GM15510 (cell line): ENCODE measurements around the gene DTWD2.

ENCODE experiments used
- POLR2A ChIP-seq: IDR thresholded peaks from 3 replicates; pipeline ENCODE4 v1.6.1; 2011; ENCODE audit warnings: borderline replicate concordance; ENCODE audit not compliant: insufficient read length; ENCODE audit errors: extremely low read depth

The DTWD2 gene

GRCh38 chr5:118967059-118967508, 21.3 kb downstream of the DTWD2 start:
- no peak for TF ChIP-seq POLR2A

- TF ChIP-seq POLR2A: no peak
Measured at GRCh38 chr5:118965890-118966289, 22.5 kb downstream of the DTWD2 start.

- TF ChIP-seq POLR2A: no peak
Measured at GRCh38 chr5:118963169-118963568, 25.2 kb downstream of the DTWD2 start.

GRCh38 chr5:118960557-118960956, 27.8 kb downstream of the DTWD2 start:
- no peak for TF ChIP-seq POLR2A

- no peak for TF ChIP-seq POLR2A
Measured at GRCh38 chr5:118956727-118957126, 31.6 kb downstream of the DTWD2 start.

- no peak for TF ChIP-seq POLR2A
Measured at GRCh38 chr5:118953652-118954005, 34.7 kb downstream of the DTWD2 start.

DNA sequence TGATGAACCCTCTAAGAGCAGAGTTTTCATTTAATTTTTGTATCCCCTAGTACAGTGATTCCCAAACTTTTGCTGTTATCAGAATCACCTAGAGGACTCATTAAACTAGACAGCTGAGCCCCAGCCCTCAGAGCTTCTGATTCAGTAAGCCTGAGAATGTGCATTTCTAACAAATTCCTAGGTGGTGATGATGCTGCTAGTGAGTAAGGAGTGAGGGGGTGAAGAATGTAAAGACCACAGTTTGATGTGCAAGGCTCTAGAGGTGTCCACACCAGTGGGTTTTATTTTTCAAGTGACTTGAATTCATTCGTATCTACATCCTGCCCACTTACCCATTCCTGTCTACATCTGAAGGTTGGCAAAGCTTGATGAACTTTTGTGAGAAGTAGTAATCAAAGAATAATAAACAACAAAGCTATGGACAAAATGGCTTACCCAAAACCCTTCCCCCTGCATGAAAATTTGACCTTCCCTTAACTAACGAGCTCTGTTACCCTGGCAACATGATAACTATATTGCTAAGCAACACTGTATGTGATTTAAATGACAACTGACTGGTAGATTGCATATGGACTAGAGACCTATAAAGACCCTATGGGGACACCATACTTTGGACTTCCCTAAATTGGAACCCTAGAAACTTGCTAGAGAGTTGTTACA, 35.2 kb downstream of the DTWD2 start:
- no peak for TF ChIP-seq POLR2A

GRCh38 chr5:118946138-118946800, 42.1 kb downstream of the DTWD2 start:
- no peak for TF ChIP-seq POLR2A

DNA sequence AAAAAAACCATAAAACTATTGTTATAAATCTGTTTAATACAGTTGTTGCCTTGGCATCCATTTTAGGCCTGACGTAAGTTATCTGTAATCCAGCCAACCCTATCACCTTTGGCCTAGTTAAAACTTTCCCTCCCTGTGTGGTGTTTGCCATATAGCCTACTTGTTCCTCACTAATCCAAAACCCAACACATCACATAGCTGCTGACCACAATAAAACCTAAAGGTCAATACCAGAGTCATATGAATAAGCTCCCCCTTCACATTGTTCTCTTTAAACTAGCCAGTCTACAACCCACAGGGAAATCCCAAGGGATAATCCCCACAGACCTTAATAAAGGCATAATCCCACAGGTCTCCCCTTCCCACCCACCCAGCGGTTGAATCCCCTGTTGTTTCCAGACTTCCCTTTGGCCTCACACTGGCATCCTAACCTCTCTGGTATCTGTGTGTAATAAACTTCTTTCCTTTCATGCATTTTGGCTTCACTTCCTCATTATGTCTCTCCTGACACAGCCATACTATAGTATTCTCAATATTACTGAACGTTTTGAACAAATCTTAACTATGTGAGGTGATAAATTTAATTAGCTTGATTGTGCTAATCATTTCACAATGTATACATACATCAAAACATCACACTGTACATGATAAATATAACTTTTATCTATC, 50.8 kb downstream of the DTWD2 start:
- no peak for TF ChIP-seq POLR2A

DNA sequence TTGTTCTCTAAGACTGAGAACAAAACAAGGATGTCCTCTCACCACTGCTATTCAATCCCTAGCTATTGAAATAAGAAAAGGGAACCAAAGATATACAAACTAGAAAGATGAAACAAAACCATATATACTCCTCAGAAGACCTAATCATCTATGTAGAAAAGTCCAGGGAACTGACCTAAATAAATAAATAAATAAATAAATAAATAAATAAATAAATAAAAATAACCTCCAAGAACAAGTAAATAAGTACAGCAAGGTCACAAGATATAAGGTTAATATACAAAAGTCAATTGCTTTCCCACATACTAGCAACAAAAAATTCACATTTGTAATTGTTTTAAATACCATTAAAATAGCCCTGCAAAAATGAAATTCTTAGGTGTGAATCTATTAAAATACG, 54.6 kb downstream of the DTWD2 start:
- no peak for TF ChIP-seq POLR2A

DNA sequence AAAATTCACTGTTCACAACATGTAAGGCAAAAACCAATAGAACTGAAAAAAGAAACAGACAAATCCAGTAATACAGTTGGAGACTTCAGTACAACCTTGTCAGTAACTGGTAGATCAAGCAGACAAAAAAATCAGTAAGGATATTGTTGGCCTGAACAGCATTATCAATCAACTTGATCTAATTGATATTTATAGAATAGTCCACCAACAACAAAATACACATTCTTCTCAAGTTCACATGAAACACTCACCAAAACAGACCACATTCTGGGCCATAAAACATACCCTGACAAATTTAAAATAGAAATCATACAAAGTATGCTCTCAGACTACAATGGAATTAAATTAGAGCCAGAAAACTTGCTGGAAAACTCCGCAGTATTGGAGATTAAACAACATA, 56.8 kb downstream of the DTWD2 start:
- TF ChIP-seq POLR2A: no peak

GRCh38 chr5:118924006-118924389, 64.3 kb downstream of the DTWD2 start:
- no peak for TF ChIP-seq POLR2A

GRCh38 chr5:118923295-118924005, 64.9 kb downstream of the DTWD2 start:
- no peak for TF ChIP-seq POLR2A

DNA sequence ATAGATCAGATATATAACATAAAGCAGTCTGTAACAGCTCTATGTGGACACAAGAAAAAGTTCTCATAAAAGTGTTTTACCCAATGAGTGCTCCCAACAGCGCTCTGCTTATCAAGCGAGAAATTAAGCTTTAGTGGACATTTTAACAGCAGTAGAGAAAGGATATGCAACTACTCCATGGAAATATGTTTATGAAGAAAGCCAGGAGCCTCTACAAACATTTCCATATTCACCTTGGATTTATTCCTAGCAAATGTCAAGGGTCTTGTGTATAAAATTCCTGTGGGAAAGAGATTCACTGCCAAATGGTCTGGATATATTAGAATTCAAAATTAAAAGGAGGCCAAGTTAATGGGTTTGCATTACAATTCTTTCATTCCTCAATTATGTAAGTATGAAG, 66.5 kb downstream of the DTWD2 start:
- TF ChIP-seq POLR2A: no peak

DNA sequence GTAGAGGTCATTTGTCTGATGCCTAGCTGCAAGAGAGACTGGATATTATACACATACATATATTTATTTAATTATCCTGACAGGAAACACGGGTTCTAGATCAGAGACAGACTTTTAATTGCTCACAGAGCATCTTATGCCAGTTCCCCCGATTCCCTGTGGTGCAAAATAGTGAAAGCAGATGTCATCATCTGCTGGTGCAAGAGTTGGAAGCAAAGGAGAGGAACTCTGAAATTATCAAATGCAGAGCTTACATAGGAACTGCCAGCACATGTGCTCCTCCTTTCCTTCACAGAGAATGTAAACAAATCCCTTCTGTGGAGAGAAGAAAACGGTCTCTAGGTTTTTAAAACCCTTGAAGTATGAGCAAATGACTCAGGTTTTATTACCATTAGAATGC, 69.3 kb downstream of the DTWD2 start:
- no peak for TF ChIP-seq POLR2A
